CD4-positive, alpha-beta T cell (primary cell): ENCODE results near the gene TRAPPC6A. TPM values are rescaled to one million over a fixed set of nuclear protein-coding genes. Genes with fewer than 3 reads are reported as not detected.

Source experiments
- ATAC-seq: fragments of 200-7000 bp; cut with Tn5 transposase; one replicate; pipeline ENCODE4 v1.10.0; 2022; ENCODE audit warnings: mild to moderate bottlenecking; ENCODE audit not compliant: poor library complexity
- CTCF ChIA-PET: fragments of 350-600 bp; sonication (Branson Sonifier 250); formaldehyde crosslinking; loops from one replicate; lab custom pipeline; 2021; ENCODE audit warnings: antibody characterized with exemption, inconsistent platforms; lab: Charles Lee
- POLR2A ChIA-PET: fragments of 350-600 bp; sonication (Branson Sonifier 250); formaldehyde crosslinking; loops from one replicate; lab custom pipeline; 2021; ENCODE audit warnings: antibody characterized with exemption, inconsistent platforms; lab: Charles Lee
- DNase-seq, 14 experiments: peaks; one replicate each; pipeline ENCODE4 v3.0.0-alpha.2; 2013 to 2020; ENCODE audit warnings: mixed read lengths in 2 of 14
- H3K27ac ChIP-seq, 2 donors: one replicate each; pipeline versions ENCODE4 v1.5.1 to v1.7.0; 2013; ENCODE audit warnings: low read length in 2 of 2, low read depth in 1 of 2, mild to moderate bottlenecking in 1 of 2
- H3K27me3 ChIP-seq, 2 experiments: 1 replicate in 1 of 2; 2 replicates in 1 of 2; pipeline versions ENCODE4 v1.6.1 to v1.7.0; 2013; ENCODE audit warnings: low read length in 2 of 2, control low read depth in 1 of 2, mild to moderate bottlenecking in 1 of 2, moderate library complexity in 1 of 2; ENCODE audit not compliant: insufficient read depth in 2 of 2, control insufficient read depth in 1 of 2
- H3K36me3 ChIP-seq: one replicate; pipeline ENCODE4 v1.6.1; 2013; ENCODE audit warnings: low read length, control low read depth; ENCODE audit not compliant: insufficient read depth
- H3K4me1 ChIP-seq: one replicate; pipeline ENCODE4 v1.6.1; 2013; ENCODE audit warnings: low read length, control low read depth; ENCODE audit not compliant: insufficient read depth
- H3K4me3 ChIP-seq: one replicate; pipeline ENCODE4 v1.5.1; 2013; ENCODE audit warnings: mild to moderate bottlenecking, low read length, moderate library complexity
- H3K9me3 ChIP-seq, 2 experiments: 1 replicate in 1 of 2; 2 replicates in 1 of 2; pipeline versions ENCODE4 v1.6.1 to v1.7.0; 2013; ENCODE audit warnings: low read length in 2 of 2, mild to moderate bottlenecking in 2 of 2, control low read depth in 1 of 2, moderate library complexity in 1 of 2; ENCODE audit not compliant: control insufficient read depth in 1 of 2, insufficient read depth in 1 of 2
- H3K27ac Mint-ChIP-seq: one replicate; pipeline ENCODE4 v1.8.0; 2020; ENCODE audit warnings: mixed read lengths
- H3K27me3 Mint-ChIP-seq: one replicate; pipeline ENCODE4 v1.8.0; 2021; ENCODE audit warnings: mixed read lengths
- H3K36me3 Mint-ChIP-seq: one replicate; pipeline ENCODE4 v1.8.0; 2021; ENCODE audit warnings: low read depth, mixed read lengths
- H3K4me1 Mint-ChIP-seq: one replicate; pipeline ENCODE4 v1.8.0; 2021; ENCODE audit warnings: low read depth, mixed read lengths
- H3K4me3 Mint-ChIP-seq: one replicate; pipeline ENCODE4 v1.8.0; 2020; ENCODE audit warnings: mild to moderate bottlenecking, mixed read lengths
- H3K9me3 Mint-ChIP-seq: one replicate; pipeline ENCODE4 v1.8.0; 2020; ENCODE audit warnings: mixed read lengths
- CTCF ChIP-seq: fragments of 200-600 bp; IDR thresholded peaks from one replicate; pipeline ENCODE4 v1.8.0; 2022; ENCODE audit warnings: antibody characterized with exemption, mild to moderate bottlenecking
- intact Hi-C, 2 experiments: fragments of 100-400 bp; cut with DNase I in 1 of 2; cut with micrococcal nuclease in 1 of 2; formaldehyde crosslinking; loops; one replicate each; pipeline versions ENCODE4 v1.15.1 to v1.9.0; 2023 to 2025; cut with DNase I, micrococcal nuclease
- total RNA-seq, 174 experiments: library from RNA in 2 of 174; stranded (reverse) in 2 of 174; gene quantifications; one replicate each; pipeline ENCODE4 v1.2.3 and lab custom pipeline; 2021 to 2026

The TRAPPC6A gene
- total RNA-seq, 2 experiments from 2014 or later = 32.0 to 38.8 TPM

DNA sequence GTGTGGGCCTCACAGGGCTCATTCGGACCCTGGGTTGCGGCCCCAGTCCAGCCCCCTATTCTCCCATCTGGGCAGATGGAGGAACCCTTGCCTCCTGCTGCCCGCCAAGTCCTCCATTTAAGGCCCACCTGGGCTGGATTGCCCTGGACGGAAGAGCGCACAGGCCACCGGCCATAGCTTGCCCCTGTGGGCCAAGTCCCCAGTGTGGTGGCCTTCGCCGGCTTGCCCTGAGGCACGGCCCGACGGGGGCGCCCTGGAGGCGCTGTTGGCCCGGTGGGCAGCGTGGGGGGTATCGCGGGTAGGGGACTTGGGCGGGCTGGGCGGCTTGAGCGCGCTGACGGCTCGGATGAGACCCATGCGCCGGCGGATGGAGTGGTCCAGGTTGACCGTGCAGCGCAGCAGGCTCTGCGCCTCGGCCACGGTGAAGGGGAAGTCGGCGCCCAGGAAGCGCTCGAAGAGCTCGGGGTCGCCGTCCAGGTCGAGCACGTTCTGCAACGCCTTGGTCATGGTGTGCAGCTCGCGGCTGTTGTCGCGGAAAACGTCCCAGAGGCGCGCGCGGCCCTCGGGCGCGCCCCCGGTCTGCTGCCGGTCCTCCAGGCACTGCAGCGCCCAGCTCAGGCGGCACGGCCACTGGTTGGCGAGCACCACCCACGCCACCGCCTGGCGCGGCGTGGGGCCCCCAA is 26.1 kb downstream of the TRAPPC6A start:
- peaks cover 0 to 22% of the 10 kb centered on the region in 2 experiments for H3K9me3 ChIP-seq
- H3K36me3 ChIP-seq = no peaks in the 10 kb centered on the region
- no peak overlapping the region for H3K4me3 Mint-ChIP-seq
- ATAC-seq = no peak
- no peak overlapping the region for H3K27ac ChIP-seq
- H3K36me3 Mint-ChIP-seq = no peaks in the 10 kb centered on the region
- intact Hi-C loops = no loop called here
- ChIA-PET POLR2A (interaction anchor here (2.7 to 3.2 kb wide), 2 partner anchors 26 to 60 kb away, joined by 26 to 39 read pairs; partner anchors contain the start of genes BLOC1S3, PPP1R37 and TRAPPC6A), CTCF (interaction anchor here (1.3 kb wide), 1 partner anchor 12 kb away, joined by 4 read pairs; no protein-coding TSS in a partner anchor)
- DNase-seq = no peak
- no peak overlapping the region for H3K27ac Mint-ChIP-seq
- H3K27me3 Mint-ChIP-seq = peaks cover 22% of the 10 kb centered on the region
- peaks cover 21% of the 10 kb centered on the region for H3K4me1 Mint-ChIP-seq
- H3K4me1 ChIP-seq = peaks cover 38% of the 10 kb centered on the region
- H3K4me3 ChIP-seq = no peak overlapping the region
- peaks cover 0 to 6% of the 10 kb centered on the region in 2 experiments for H3K27me3 ChIP-seq
- no peak for TF ChIP-seq CTCF
- H3K9me3 Mint-ChIP-seq = no peaks in the 10 kb centered on the region

GRCh38 chr19:45151320-45151719 is 26.7 kb downstream of the TRAPPC6A start:
- Mint-ChIP-seq H3K36me3 (no peaks in the 10 kb centered on the region), H3K4me1 (peaks cover 21% of the 10 kb centered on the region), H3K9me3 (no peaks in the 10 kb centered on the region), H3K27ac (no peak overlapping the region), H3K27me3 (peaks cover 20% of the 10 kb centered on the region), H3K4me3 (peak overlapping the region; percentile 34)
- ChIA-PET POLR2A (interaction anchor here (3.2 kb wide), 1 partner anchor 59 kb away, joined by 26 read pairs; the partner anchor contains the start of gene PPP1R37), CTCF (no interaction called here)
- no peak for ATAC-seq
- peaks cover 2% of the 10 kb centered on the region for H3K36me3 ChIP-seq
- H3K27me3 ChIP-seq = peaks cover 0 to 6% of the 10 kb centered on the region in 2 experiments
- H3K27ac ChIP-seq = no peak overlapping the region
- H3K4me3 ChIP-seq = no peak overlapping the region
- TF ChIP-seq CTCF = no peak
- H3K4me1 ChIP-seq = peaks cover 38% of the 10 kb centered on the region
- intact Hi-C loops = no loop called here
- DNase-seq = no peak
- H3K9me3 ChIP-seq = peaks cover 0 to 22% of the 10 kb centered on the region in 2 experiments

DNA sequence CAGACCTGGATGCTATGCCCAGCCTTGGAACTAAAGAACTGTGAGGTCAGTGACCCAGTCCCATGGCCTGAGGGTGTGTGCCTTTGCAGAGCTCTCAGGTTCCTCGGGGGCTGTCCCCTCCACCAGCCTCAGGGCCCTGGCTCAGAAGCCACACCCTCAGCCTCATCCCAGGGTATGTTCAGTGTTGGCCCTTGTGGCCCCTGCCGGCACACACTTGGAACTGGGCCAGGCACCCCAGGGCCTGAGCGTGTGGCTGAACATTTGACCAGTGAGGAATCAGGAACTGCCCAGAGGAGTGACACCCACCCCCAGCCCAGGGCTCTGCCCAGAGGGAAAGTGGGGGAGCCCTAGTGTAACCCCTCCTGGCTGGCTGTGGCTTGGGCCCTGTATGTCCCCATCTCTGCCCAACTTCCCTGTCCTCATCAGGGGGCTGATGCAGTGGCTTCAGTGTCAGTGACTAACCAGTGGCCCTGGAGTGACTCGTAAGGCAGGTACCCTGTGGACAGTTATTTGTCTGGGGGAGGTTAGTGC is 27.2 kb downstream of the TRAPPC6A start:
- Histone ChIP-seq H3K36me3 (peaks cover 7% of the 10 kb centered on the region), H3K4me3 (no peak overlapping the region), H3K27ac (no peak overlapping the region), H3K27me3 (peaks cover 0 to 6% of the 10 kb centered on the region in 2 experiments), H3K9me3 (peaks cover 0 to 22% of the 10 kb centered on the region in 2 experiments), H3K4me1 (peaks cover 38% of the 10 kb centered on the region)
- DNase-seq = no peak
- Mint-ChIP-seq H3K36me3 (no peaks in the 10 kb centered on the region), H3K27me3 (peaks cover 20% of the 10 kb centered on the region), H3K27ac (no peak overlapping the region), H3K4me3 (peak overlapping the region; percentile 34), H3K4me1 (peaks cover 21% of the 10 kb centered on the region), H3K9me3 (no peaks in the 10 kb centered on the region)
- no peak for ATAC-seq
- CTCF ChIA-PET = no interaction called here
- intact Hi-C loops = no loop called here
- POLR2A ChIA-PET = interaction anchor here (1.1 kb wide), 1 partner anchor 27 kb away, joined by 7 read pairs; the partner anchor contains the start of genes BLOC1S3 and TRAPPC6A
- TF ChIP-seq CTCF = no peak
